B cell (primary cell): Measurements from ENCODE around the gene SIX5. TPM values are rescaled to one million over a fixed set of nuclear protein-coding genes. Genes with fewer than 3 reads are reported as not detected.

Experiments
- ATAC-seq: fragments of 200-7000 bp; cut with Tn5 transposase; one replicate; pipeline ENCODE4 v1.10.0; 2021; ENCODE audit warnings: low read depth, mild to moderate bottlenecking, moderate number of reproducible peaks, moderate library complexity
- CTCF ChIA-PET: fragments of 350-600 bp; sonication (Branson Sonifier 250); formaldehyde crosslinking; loops from one replicate; lab custom pipeline; 2021; ENCODE audit warnings: antibody characterized with exemption, inconsistent platforms; lab: Charles Lee
- POLR2A ChIA-PET: fragments of 350-600 bp; sonication (Branson Sonifier 250); formaldehyde crosslinking; loops from one replicate; lab custom pipeline; 2021; ENCODE audit warnings: antibody characterized with exemption; lab: Charles Lee
- DNase-seq: peaks from one replicate; pipeline ENCODE4 v3.0.0; 2013
- H2AFZ ChIP-seq: 2 replicates; pipeline ENCODE4 v1.6.1; 2012; ENCODE audit warnings: mild to moderate bottlenecking, low read depth, low read length; ENCODE audit not compliant: insufficient read depth, poor library complexity, severe bottlenecking
- H3K27ac ChIP-seq, 2 donors: 1 replicate in 1 of 2; 2 replicates in 1 of 2; pipeline ENCODE4 v1.5.1; 2012 to 2013; ENCODE audit warnings: low read length in 2 of 2, mild to moderate bottlenecking in 2 of 2, moderate library complexity in 1 of 2
- H3K27me3 ChIP-seq, 4 experiments: fragments of 200-600 bp in 1 of 4; sonication (generic) in 1 of 4; replicated peaks in 1 of 4; 1 replicate in 2 of 4; 2 replicates in 2 of 4; pipeline versions ENCODE4 v1.6.1 to v1.7.0; 2013 to 2016; ENCODE audit warnings: low read length in 3 of 4, mild to moderate bottlenecking in 2 of 4, mixed read lengths in 1 of 4, moderate library complexity in 1 of 4; ENCODE audit not compliant: insufficient read depth in 4 of 4, control insufficient read depth in 3 of 4; ENCODE audit errors: control extremely low read depth in 1 of 4
- H3K36me3 ChIP-seq, 2 experiments: replicated peaks in 1 of 2; 1 replicate in 1 of 2; 2 replicates in 1 of 2; pipeline versions ENCODE4 v1.6.1 to v1.7.1; 2013; ENCODE audit warnings: low read length in 1 of 2; ENCODE audit not compliant: insufficient read depth in 2 of 2, control insufficient read depth in 1 of 2; ENCODE audit errors: control extremely low read depth in 1 of 2, extremely low read depth in 1 of 2
- H3K4me1 ChIP-seq, 2 donors: fragments of 200-600 bp in 1 of 2; sonication (generic) in 1 of 2; 1 replicate in 1 of 2; 2 replicates in 1 of 2; pipeline versions ENCODE4 v1.5.1 to v1.6.1; 2013 to 2017; ENCODE audit warnings: low read length in 2 of 2; ENCODE audit not compliant: control insufficient read depth in 2 of 2, insufficient read depth in 2 of 2
- H3K4me2 ChIP-seq: replicated peaks from 2 replicates; pipeline ENCODE3; 2012; ENCODE audit warnings: mild to moderate bottlenecking, low read depth, low read length; ENCODE audit not compliant: poor library complexity, severe bottlenecking
- H3K4me3 ChIP-seq, 5 experiments: fragments of 200-600 bp in 1 of 5; sonication (generic) in 1 of 5; 1 replicate in 3 of 5; 2 replicates in 2 of 5; pipeline versions ENCODE4 v1.5.1 to v1.7.0; 2011 to 2016; ENCODE audit warnings: low read length in 4 of 5, mild to moderate bottlenecking in 4 of 5, low read depth in 2 of 5, control low read depth in 1 of 5, moderate library complexity in 1 of 5; ENCODE audit not compliant: insufficient read depth in 1 of 5; ENCODE audit errors: control extremely low read depth in 1 of 5, extremely low read depth in 1 of 5
- H3K79me2 ChIP-seq: fragments of 200-600 bp; sonication (generic); one replicate; pipeline ENCODE4 v1.6.0; 2016; ENCODE audit warnings: low read length; ENCODE audit not compliant: control insufficient read depth, insufficient read depth
- H3K9ac ChIP-seq: fragments of 200-600 bp; sonication (generic); 2 replicates; pipeline ENCODE4 v1.6.1; 2017; ENCODE audit warnings: mild to moderate bottlenecking, low read length, moderate library complexity
- H3K9me3 ChIP-seq, 3 donors: one replicate each; pipeline versions ENCODE4 v1.6.1 to v1.7.1; 2013; ENCODE audit warnings: low read length in 2 of 3; ENCODE audit not compliant: control insufficient read depth in 2 of 3, insufficient read depth in 1 of 3; ENCODE audit errors: control extremely low read depth in 1 of 3
- H4K20me1 ChIP-seq: 2 replicates; pipeline ENCODE4 v1.6.0; 2012; ENCODE audit warnings: mild to moderate bottlenecking, low read length; ENCODE audit not compliant: insufficient read depth, control insufficient read depth, poor library complexity, severe bottlenecking
- H3K27ac Mint-ChIP-seq: one replicate; pipeline ENCODE4 v1.8.0; 2021; ENCODE audit warnings: mixed read lengths
- H3K27me3 Mint-ChIP-seq: one replicate; pipeline ENCODE4 v1.8.0; 2021; ENCODE audit warnings: mixed read lengths
- H3K4me1 Mint-ChIP-seq: one replicate; pipeline ENCODE4 v1.8.0; 2021; ENCODE audit warnings: mixed read lengths
- H3K4me3 Mint-ChIP-seq: one replicate; pipeline ENCODE4 v1.8.0; 2021; ENCODE audit warnings: mixed read lengths
- H3K9me3 Mint-ChIP-seq: one replicate; pipeline ENCODE4 v1.8.0; 2022; ENCODE audit warnings: mixed read lengths; ENCODE audit not compliant: insufficient read depth
- EZH2 ChIP-seq: IDR thresholded peaks from 2 replicates; pipeline ENCODE4 v1.6.1; 2012; ENCODE audit warnings: borderline replicate concordance, low read depth, mild to moderate bottlenecking, moderate library complexity, low read length; ENCODE audit not compliant: insufficient read depth, poor library complexity, severe bottlenecking
- WGBS: methylation state at CpG from one replicate; pipeline ENCODE4 v1.1.5; 2013; ENCODE audit warnings: missing lambda C conversion rate; ENCODE audit not compliant: insufficient coverage; 5-methylcytosine and 5-hydroxymethylcytosine counted together
- intact Hi-C: fragments of 100-400 bp; cut with micrococcal nuclease; formaldehyde crosslinking; loops from one replicate; pipeline ENCODE4 v1.10.0; 2022
- polyA plus RNA-seq: library from polyadenylated mRNA; depleted of rRNA; stranded (reverse); fragments of >200 nt; gene quantifications from 2 replicates; pipeline ENCODE4 v1.2.3, GENCODE V29; 2012
- total RNA-seq, 2 donors: library from RNA; stranded (reverse); fragments of 120-200 nt in 1 of 2; gene quantifications; 1 replicate in 1 of 2; 2 replicates in 1 of 2; pipeline versions ENCODE4 v1.2.3 to v1.2.4, GENCODE V29; 2013 to 2022
- TF ChIP-seq, protein P1 (sequence below): fragments of 200-600 bp; IDR thresholded peaks from one replicate; pipeline ENCODE4 v1.8.0; 2022; ENCODE audit warnings: antibody characterized with exemption, mild to moderate bottlenecking

SIX5 gene
- total and polyA plus RNA-seq, 2 donors (not counting 1 experiment from before 2014, with no cell fraction given), result 1.4 to 2.1 TPM

GRCh38 chr19:45745606-45746005, 23.4 kb downstream of the SIX5 start:
- Histone ChIP-seq H3K36me3 (no peaks in the 10 kb centered on the region), H3K4me3 (no peak overlapping the region), H2AFZ (no peak overlapping the region), H3K9ac (no peak overlapping the region), H3K27ac (no peak overlapping the region), H3K4me1 (no peaks in the 10 kb centered on the region), H3K79me2 (no peaks in the 10 kb centered on the region), H3K27me3 (peaks cover 0 to 8% (median 2%) of the 10 kb centered on the region in 4 experiments), H3K4me2 (no peak overlapping the region), H3K9me3 (no peaks in the 10 kb centered on the region), H4K20me1 (no peaks in the 10 kb centered on the region)
- POLR2A ChIA-PET, result no interaction called here
- 98% methylated on average over 5 of the region's 6 CpGs for WGBS
- DNase-seq (no peak), ATAC-seq (no peak)
- intact Hi-C loops, result no loop called here
- Mint-ChIP-seq H3K27ac (no peak overlapping the region), H3K4me1 (no peaks in the 10 kb centered on the region), H3K9me3 (no peaks in the 10 kb centered on the region), H3K27me3 (peaks cover 14% of the 10 kb centered on the region), H3K4me3 (no peak overlapping the region)
- CTCF ChIA-PET, result no interaction called here
- no peak for TF ChIP-seq EZH2
- TF ChIP-seq, protein P1, sequence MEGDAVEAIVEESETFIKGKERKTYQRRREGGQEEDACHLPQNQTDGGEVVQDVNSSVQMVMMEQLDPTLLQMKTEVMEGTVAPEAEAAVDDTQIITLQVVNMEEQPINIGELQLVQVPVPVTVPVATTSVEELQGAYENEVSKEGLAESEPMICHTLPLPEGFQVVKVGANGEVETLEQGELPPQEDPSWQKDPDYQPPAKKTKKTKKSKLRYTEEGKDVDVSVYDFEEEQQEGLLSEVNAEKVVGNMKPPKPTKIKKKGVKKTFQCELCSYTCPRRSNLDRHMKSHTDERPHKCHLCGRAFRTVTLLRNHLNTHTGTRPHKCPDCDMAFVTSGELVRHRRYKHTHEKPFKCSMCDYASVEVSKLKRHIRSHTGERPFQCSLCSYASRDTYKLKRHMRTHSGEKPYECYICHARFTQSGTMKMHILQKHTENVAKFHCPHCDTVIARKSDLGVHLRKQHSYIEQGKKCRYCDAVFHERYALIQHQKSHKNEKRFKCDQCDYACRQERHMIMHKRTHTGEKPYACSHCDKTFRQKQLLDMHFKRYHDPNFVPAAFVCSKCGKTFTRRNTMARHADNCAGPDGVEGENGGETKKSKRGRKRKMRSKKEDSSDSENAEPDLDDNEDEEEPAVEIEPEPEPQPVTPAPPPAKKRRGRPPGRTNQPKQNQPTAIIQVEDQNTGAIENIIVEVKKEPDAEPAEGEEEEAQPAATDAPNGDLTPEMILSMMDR, result no peak

- H3K4me3 Mint-ChIP-seq, result no peak overlapping the region
- Histone ChIP-seq H3K27ac (no peak overlapping the region), H3K36me3 (no peaks in the 10 kb centered on the region), H2AFZ (no peak overlapping the region), H3K4me2 (no peak overlapping the region), H3K27me3 (peaks cover 0 to 8% (median 2%) of the 10 kb centered on the region in 4 experiments), H3K4me1 (no peaks in the 10 kb centered on the region), H3K9ac (no peak overlapping the region), H4K20me1 (no peaks in the 10 kb centered on the region), H3K79me2 (no peaks in the 10 kb centered on the region), H3K9me3 (no peaks in the 10 kb centered on the region), H3K4me3 (no peak overlapping the region)
- intact Hi-C loops, result no loop called here
- ATAC-seq, result no peak
- H3K4me1 Mint-ChIP-seq, result no peaks in the 10 kb centered on the region
- ChIA-PET CTCF (no interaction called here), POLR2A (no interaction called here)
- H3K9me3 Mint-ChIP-seq, result no peaks in the 10 kb centered on the region
- no peak for DNase-seq
- TF ChIP-seq EZH2, result no peak
- TF ChIP-seq, protein P1, result no peak
- peaks cover 20% of the 10 kb centered on the region for H3K27me3 Mint-ChIP-seq
- no peak overlapping the region for H3K27ac Mint-ChIP-seq
- 91% methylated on average over 1 of the region's 4 CpGs for WGBS
These were observed 26.1 kb downstream of the SIX5 start for GRCh38 chr19:45742969-45743368.
